T1000 (cell line): ENCODE data around the gene CERT1.
"Not testable (repeated sequence)": the region's sequence is repeated elsewhere in the genome, so short reads cannot be mapped to it uniquely, and the experiment has no call there.

Source experiments
- DNase-seq: peaks from one replicate; lab custom pipeline; 2025; ENCODE audit warnings: mixed read lengths; lab: John Stamatoyannopoulos, UW

CERT1 gene

DNA sequence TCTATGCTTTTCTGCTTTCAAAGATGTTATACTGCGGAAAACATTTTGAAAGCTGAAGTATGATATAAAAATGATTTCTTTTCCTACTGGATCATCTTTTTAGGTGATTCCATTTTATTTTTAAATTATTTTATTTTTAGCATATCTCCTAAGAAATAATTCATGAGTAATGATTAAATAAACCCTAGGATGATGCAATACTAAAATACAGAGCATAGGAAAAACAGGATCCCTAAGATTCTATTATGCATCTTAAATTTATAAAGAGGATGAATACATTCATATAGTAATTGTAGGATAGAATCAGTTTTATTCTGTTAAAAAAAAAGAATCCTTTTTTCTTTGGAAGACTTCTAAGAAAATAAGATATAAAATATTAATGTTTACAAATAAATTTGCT is 11.1 kb upstream of the CERT1 start:
- DNase-seq, result no peak

DNA sequence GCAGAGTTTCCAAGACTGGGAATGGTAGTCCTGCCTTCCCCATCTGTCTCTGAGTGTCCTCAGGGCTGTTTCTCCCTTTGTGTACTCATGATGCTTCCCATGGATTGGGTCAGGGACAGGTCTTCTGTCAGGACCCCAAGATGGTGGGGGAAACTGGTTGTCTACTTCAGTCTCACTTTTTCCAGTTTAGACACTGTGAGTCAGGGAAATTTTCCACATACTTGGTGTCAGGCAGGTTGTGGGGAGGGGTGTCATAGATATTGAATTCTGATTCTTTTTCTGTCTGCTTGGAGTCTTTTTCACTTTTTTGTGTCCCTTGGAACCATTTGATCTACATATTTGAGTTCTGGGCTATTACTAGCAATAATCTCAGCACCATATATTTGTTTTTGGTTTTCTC is 10.6 kb upstream of the CERT1 start:
- DNase-seq, result no peak

- DNase-seq, result no peak
Measured at GRCh38 chr5:75521195-75521594, 9.8 kb upstream of the CERT1 start.

DNA sequence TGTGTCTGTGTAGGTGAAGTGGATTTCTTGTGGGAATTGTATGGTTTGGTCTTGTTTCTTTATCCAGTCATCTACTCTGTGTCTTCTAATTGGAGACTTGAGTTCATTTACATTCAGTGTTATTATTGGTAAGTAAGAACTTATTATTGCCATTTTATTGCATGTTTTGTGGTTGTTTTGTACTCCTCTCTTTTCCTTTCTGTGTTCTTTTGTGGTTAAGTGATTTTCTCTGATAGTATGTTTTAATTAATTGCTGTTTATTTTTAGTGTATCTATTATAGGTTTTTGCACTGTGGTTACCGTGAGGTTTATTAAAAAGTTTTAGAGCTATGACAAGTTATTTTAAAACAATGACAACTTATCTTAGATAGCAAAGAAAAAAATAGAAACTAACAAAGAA is 8.3 kb upstream of the CERT1 start:
- no peak for DNase-seq

DNA sequence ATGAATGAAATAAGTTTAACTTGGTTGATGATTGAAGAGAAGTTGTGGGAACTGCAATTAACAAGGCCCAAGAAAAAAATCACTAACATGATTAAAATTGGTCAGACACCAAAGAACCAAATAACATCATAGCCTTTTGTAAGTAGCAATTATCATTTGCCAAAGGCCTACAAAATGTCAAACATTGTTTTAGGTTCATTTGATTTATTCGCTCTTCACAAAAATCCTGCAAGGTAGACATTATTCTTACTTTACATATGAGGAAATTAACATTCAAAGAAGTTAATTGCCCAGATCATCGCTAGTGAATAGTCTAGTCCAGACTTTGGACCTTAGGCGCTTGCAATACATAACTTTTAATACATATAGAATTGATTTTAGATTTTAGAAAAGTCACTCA is 2.9 kb upstream of the CERT1 start:
- no peak for DNase-seq

DNA sequence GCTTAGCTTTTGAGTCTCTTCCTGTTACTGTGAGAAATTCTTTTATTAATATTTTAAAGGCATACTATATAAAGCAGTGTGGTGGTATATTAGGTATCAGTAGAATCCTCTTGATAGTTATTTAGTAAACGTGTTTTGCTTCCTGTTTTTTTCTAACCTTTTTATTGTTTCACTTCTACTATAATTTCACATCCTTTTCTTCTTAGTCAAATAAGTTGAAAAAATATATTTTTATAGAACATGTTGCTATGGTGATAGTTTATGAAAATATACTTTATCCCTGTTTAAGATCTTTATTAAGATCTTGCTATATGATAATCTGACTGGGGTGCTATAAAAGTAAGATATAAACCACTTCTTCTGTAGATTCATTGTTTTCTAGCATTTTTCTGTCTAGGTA is 2.4 kb upstream of the CERT1 start:
- DNase-seq, result no peak

DNA sequence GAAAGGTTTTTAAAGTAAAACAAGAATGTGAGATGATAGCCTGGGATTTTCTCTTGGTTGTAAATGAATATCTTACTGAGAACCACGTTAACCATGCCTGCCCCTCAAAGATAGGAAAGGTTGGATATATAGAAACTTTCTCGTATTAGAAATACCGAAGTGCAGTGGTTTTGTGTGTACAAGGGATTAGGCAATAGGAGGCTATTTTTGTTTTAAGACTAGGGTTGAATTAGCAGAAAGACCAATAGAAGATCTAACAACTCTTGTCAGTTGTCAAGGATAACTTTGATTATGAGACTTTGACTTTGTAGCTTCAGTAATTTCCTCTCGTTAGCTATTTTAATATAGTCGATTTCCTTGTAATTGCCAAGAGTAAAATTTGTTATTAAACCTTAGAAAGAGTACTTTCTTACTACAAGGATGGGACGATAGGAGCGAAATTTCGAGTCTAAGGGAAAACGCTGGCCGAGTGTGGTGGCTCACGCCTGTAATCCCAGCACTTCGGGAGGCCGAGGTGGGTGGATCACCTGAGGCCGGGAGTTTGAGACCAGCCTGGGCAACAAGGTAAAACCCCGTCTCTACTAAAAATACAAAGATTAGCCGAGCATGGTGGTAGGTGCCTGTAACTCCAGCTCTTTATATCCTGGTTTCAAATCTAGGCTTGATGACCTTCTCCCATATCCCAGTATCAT is 1.1 kb upstream of the CERT1 start:
- no peak for DNase-seq

DNA sequence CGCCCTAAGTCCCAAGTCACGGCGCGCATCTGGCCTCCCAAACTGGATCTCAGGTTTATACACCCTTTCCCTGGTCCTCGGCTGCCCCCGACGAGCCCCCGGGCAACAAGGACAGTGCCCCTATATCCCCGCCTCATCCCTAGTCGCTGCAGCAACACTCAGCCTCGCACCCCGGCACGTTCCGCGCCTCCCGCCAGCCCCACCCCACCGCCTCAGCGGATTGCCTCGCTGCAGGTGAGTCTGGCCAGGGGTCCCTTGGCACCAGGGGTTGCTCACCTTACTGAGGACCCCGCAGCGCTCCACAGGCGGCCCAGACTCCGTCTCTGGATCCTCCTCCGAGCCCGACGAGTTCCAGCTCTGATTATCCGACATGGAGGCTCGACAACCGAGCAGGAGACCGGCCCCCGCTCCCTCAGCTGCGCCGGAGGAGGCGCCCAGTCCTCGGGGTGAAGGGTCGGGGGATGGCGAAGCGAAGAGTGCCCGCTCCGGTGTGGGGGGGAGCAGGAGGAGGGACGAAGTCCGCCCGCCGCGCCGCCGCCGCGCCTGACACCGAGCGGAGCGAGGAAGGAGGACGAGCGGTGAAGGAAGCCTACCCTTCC is 494 bp downstream of the CERT1 start:
- DNase-seq, result peak; percentile 30

DNA sequence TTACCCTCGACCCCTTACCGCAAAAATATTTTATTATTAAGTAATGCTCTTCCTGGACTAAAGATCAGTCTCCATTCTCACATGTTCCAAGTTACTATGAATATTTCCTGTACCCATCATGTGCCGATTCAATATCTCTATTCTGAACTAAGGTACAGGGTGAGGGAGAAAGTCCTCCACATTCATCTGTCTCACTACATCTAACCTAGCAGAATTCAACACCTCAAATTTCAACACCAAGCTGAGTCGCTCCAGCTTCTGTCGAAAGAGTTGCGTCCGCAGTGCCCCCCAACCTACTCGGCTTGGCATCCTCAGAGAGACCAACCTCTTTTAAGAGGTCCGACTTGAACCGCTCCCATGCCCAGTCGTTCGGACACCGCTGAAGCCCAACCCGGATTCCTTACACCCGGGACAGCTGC is 1.0 kb downstream of the CERT1 start:
- peak; percentile 5 for DNase-seq

DNA sequence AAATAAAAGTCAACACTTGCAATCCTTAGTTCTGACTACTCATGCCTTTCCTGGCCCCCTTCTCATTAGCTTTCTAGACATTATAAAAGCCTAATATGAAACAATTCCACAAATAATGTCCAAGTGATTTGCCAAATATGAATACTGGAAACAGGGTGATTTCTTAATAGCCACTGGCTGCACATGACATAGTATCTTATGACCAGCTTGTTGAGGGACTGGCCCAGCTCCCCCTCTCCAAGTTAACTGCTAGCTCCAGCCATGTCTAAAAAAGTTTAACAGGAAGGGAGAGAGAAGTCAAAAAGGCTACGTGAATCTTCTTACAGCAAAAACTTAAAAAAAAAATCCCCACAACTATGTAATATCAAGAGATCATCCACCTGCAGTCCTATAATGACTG is 1.5 kb downstream of the CERT1 start:
- no peak for DNase-seq

GRCh38 chr5:75509546-75509945 is 1.9 kb downstream of the CERT1 start:
- DNase-seq, result no peak

- DNase-seq, result no peak
Measured at GRCh38 chr5:75507841-75508240, 3.6 kb downstream of the CERT1 start.

- DNase-seq, result not testable (repeated sequence)
Measured at GRCh38 chr5:75505112-75505511, 6.3 kb downstream of the CERT1 start.

GRCh38 chr5:75498875-75499274 is 12.6 kb downstream of the CERT1 start:
- not testable (repeated sequence) for DNase-seq

GRCh38 chr5:75498208-75498777 is 13.1 kb downstream of the CERT1 start:
- DNase-seq, result no peak

DNA sequence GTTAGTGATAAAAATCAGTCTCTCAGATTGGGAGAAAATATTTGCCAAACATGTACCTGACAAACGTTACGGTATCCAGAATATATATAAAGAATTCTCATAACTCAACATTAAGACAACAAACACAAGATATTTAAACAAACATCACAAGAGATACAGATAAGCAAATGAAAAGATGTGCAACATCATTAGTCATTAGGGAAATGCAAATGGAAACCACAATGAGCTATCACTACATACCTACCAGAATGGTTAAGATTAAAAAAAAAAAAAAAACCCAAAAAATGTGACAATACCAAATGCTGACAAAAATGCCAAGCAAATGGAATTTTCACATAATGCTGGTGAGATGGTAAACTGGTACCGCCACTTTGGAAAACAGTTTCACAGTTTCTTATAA is 15.4 kb downstream of the CERT1 start:
- no peak for DNase-seq

GRCh38 chr5:75491621-75492020 is 19.8 kb downstream of the CERT1 start:
- no peak for DNase-seq

DNA sequence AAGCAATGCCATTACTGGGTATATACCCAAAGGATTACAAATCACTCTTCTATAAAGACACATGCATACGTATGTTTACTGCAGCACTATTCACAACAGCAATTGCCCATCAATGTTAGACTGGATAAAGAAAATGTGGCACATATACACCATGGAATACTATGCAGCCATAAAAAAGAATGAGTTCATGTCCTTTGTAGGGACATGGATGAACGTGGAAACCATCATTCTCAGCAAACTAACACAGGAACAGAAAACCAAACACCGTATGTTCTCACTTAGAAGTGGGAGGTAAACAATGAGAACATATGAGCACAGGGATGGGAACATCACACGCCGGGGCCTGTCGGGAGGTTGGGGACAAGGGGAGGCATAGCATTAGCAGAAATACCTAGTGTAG is 21.6 kb downstream of the CERT1 start:
- DNase-seq, result not testable (repeated sequence)

DNA sequence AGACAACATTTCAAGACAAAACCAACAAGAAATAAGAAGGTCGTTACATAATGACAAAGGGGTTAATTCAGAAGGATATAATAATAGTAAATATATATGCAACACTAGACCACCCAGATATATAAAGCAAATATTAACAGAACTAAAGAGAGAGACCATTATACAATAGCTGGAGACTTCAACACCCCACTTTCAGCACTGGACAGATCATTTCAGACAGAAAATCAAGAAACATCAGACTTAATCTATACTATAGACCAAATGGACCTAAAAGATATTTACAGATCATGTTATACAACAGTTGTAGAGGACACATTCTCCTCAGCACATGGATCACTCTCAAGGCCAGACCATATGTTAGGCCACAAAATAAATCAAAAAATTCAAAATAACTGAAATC is 26.8 kb downstream of the CERT1 start:
- no peak for DNase-seq

- DNase-seq, result no peak
Measured at GRCh38 chr5:75482482-75482881, 28.9 kb downstream of the CERT1 start.

DNA sequence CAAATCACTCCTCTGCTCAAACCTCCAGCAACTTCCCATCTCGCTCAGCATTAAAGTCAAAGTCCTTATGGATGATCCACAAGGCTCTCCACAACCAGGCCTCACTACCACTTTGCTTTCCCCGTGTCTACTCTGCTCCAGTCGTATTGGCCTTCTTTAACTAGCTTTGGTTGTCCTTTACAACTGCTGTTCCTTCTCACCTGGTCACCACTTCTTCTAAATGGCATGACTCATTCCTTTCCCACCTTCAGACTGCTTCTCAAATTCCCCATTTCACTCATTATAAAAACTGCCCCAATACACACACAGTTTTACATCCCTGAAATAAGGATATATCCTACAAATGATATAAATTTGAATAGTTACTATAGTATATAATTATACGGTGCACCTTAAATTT is 30.4 kb downstream of the CERT1 start:
- DNase-seq, result no peak

DNA sequence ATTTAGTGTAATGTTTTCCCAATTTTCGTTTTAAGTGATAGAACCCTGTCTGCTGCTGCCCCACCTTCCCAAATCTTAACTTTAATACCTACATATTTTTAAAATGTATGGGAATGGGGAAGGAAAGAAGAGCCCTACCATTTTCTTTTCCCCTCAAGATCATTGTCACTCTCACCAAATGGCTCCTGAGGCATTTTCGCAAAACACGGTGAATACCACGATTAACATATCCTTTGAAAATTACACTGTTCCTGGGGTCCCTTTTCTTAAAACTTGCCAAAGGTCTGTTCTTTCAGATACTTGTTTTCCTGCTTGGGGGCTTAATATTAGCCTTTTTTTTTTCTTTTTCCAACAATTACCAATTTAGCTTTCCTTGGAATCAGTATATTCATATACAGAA is 36.1 kb downstream of the CERT1 start:
- DNase-seq, result no peak

- no peak for DNase-seq
Measured at GRCh38 chr5:75473463-75473862, 38.0 kb downstream of the CERT1 start.

GRCh38 chr5:75472973-75473372 is 38.5 kb downstream of the CERT1 start:
- no peak for DNase-seq
